Left lung (tissue), 10 donors: ENCODE measurements around the gene BCL11B. TPM values are rescaled to one million over a fixed set of nuclear protein-coding genes. Genes with fewer than 3 reads are reported as not detected.

Experiments used
- ATAC-seq: fragments of 200-7000 bp; cut with Tn5 transposase; one replicate; pipeline ENCODE4 v1.9.1; 2020; ENCODE audit warnings: moderate library complexity
- DNase-seq, 4 donors: peaks; one replicate each; pipeline ENCODE4 v3.0.0-alpha.2; 2013 to 2020
- H3K27ac ChIP-seq, 2 donors: fragments of 200-600 bp; sonication (generic) in 1 of 2; one replicate each; pipeline versions ENCODE4 v1.5.0 to v1.8.0; 2020 to 2021
- H3K27me3 ChIP-seq, 2 donors: fragments of 200-600 bp; sonication (generic) in 1 of 2; one replicate each; pipeline versions ENCODE4 v1.5.0 to v1.8.0; 2020 to 2021
- H3K36me3 ChIP-seq, 2 donors: fragments of 200-600 bp; sonication (generic) in 1 of 2; one replicate each; pipeline versions ENCODE4 v1.5.0 to v1.8.0; 2020 to 2021
- H3K4me1 ChIP-seq, 2 donors: fragments of 200-600 bp; one replicate each; pipeline ENCODE4 v1.8.0; 2021
- H3K4me3 ChIP-seq, 2 donors: fragments of 200-600 bp; sonication (generic) in 1 of 2; one replicate each; pipeline versions ENCODE4 v1.5.0 to v1.8.0; 2020 to 2021; ENCODE audit warnings: mild to moderate bottlenecking in 1 of 2
- H3K9me3 ChIP-seq, 2 donors: fragments of 200-600 bp; sonication (generic) in 1 of 2; one replicate each; pipeline versions ENCODE4 v1.5.0 to v1.8.0; 2020 to 2021
- intact Hi-C, 2 donors: fragments of 100-400 bp; cut with DNase I; formaldehyde crosslinking; loops; one replicate each; pipeline versions ENCODE4 v1.11.2 to v1.14.2; 2022
- polyA plus RNA-seq, 6 donors: library from polyadenylated mRNA; unstranded; fragments of 120-200 nt; gene quantifications; one replicate each; pipeline ENCODE4 v1.2.1, GENCODE V29; 2013; ENCODE audit not compliant: insufficient read length in 6 of 6
- total RNA-seq, 2 donors: library from RNA; stranded (reverse); fragmentation: NEBNext Ultra II Directional; extraction: Animal tissue kit (Norgen Biotek cat#: 25700); gene quantifications; one replicate each; pipeline ENCODE4 v1.2.1, GENCODE V29; 2021
- TF ChIP-seq, protein P1 (sequence below), 2 donors: fragments of 200-600 bp; sonication (generic) in 1 of 2; IDR thresholded peaks; one replicate each; pipeline versions ENCODE4 v1.5.0 to v1.8.0; 2021; ENCODE audit warnings: antibody characterized with exemption in 2 of 2
- donor health status: DM: no; HTN: yes; CAD: no.
- donor health status: DM: no; HTN: no; CAD: no.

BCL11B gene
- total and polyA plus RNA-seq, 8 donors: 1.4 to 3.6 (median 3.2) TPM

GRCh38 chr14:99203801-99204200, 68.2 kb downstream of the BCL11B start:
- no peak overlapping the region for H3K27ac ChIP-seq
- no peaks in the 10 kb centered on the region for H3K9me3 ChIP-seq
- H3K36me3 ChIP-seq: no peaks in the 10 kb centered on the region
- TF ChIP-seq, protein P1, sequence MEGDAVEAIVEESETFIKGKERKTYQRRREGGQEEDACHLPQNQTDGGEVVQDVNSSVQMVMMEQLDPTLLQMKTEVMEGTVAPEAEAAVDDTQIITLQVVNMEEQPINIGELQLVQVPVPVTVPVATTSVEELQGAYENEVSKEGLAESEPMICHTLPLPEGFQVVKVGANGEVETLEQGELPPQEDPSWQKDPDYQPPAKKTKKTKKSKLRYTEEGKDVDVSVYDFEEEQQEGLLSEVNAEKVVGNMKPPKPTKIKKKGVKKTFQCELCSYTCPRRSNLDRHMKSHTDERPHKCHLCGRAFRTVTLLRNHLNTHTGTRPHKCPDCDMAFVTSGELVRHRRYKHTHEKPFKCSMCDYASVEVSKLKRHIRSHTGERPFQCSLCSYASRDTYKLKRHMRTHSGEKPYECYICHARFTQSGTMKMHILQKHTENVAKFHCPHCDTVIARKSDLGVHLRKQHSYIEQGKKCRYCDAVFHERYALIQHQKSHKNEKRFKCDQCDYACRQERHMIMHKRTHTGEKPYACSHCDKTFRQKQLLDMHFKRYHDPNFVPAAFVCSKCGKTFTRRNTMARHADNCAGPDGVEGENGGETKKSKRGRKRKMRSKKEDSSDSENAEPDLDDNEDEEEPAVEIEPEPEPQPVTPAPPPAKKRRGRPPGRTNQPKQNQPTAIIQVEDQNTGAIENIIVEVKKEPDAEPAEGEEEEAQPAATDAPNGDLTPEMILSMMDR (IDR thresholded peaks at IDR 0.05): no peak
- ATAC-seq (no peak), DNase-seq (peak in 1 of 4 donors; percentile 32)
- peaks cover 0 to 13% of the 10 kb centered on the region in 2 donors for H3K27me3 ChIP-seq
- no peak overlapping the region for H3K4me3 ChIP-seq
- no peaks in the 10 kb centered on the region for H3K4me1 ChIP-seq
- intact Hi-C loops: no loop called here

DNA sequence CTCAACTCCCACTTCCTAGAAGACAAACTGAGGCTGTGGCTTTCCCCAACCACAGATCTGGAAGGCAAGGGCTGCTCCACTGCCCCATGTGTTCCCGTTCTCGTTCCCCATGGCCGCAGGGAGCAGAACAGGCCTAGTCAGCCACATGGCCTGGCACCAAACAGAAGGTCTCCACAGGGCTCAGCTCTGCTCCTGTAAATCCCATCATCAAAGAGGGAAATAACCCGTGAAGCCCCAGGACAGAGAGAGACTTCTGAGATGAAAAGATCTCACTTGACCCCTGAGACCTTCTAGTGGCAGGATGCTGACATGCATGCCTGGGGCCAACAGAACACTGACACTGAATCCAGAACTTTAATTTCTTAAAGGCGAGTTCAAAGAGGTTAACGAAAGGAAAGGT, 68.9 kb downstream of the BCL11B start:
- Histone ChIP-seq H3K27me3 (peaks cover 0 to 15% of the 10 kb centered on the region in 2 donors), H3K4me3 (no peak overlapping the region), H3K9me3 (no peaks in the 10 kb centered on the region), H3K36me3 (no peaks in the 10 kb centered on the region), H3K4me1 (no peaks in the 10 kb centered on the region), H3K27ac (no peak overlapping the region)
- intact Hi-C loops: no loop called here
- TF ChIP-seq, protein P1 (IDR thresholded peaks at IDR 0.05): no peak
- DNase-seq: no peak
- ATAC-seq: no peak

- Histone ChIP-seq H3K27me3 (peaks cover 0 to 15% of the 10 kb centered on the region in 2 donors), H3K9me3 (no peaks in the 10 kb centered on the region), H3K36me3 (no peaks in the 10 kb centered on the region), H3K4me1 (no peaks in the 10 kb centered on the region), H3K4me3 (no peak overlapping the region), H3K27ac (no peak overlapping the region)
- TF ChIP-seq, protein P1 (IDR thresholded peaks at IDR 0.05): no peak
- DNase-seq: peak in 1 of 4 donors; percentile 39
- intact Hi-C loops: no loop called here
- no peak for ATAC-seq
These were observed 69.5 kb downstream of the BCL11B start for GRCh38 chr14:99202516-99202915.

- no peak for ATAC-seq
- TF ChIP-seq, protein P1 (IDR thresholded peaks at IDR 0.05): no peak
- intact Hi-C loops: no loop called here
These were observed 70.5 kb downstream of the BCL11B start for GRCh38 chr14:99201351-99202073.

GRCh38 chr14:99200654-99201005, 71.4 kb downstream of the BCL11B start:
- Histone ChIP-seq H3K9me3 (no peaks in the 10 kb centered on the region), H3K27ac (no peak overlapping the region), H3K36me3 (no peaks in the 10 kb centered on the region), H3K4me3 (no peak overlapping the region), H3K4me1 (no peaks in the 10 kb centered on the region), H3K27me3 (peaks cover 0 to 15% of the 10 kb centered on the region in 2 donors)
- DNase-seq (peak in 1 of 4 donors; percentile 58), ATAC-seq (no peak)
- TF ChIP-seq, protein P1 (IDR thresholded peaks at IDR 0.05): no peak
- intact Hi-C loops: no loop called here

More at GRCh38 chr14:99201351-99202073, 70.5 kb downstream of the BCL11B start:
- H3K4me1 ChIP-seq: no peaks in the 10 kb centered on the region
- H3K9me3 ChIP-seq: no peaks in the 10 kb centered on the region
- H3K4me3 ChIP-seq: no peak overlapping the region
- peak in 1 of 4 donors; percentile 57 for DNase-seq
- H3K27me3 ChIP-seq: peaks cover 0 to 15% of the 10 kb centered on the region in 2 donors
- no peak overlapping the region for H3K27ac ChIP-seq
- H3K36me3 ChIP-seq: no peaks in the 10 kb centered on the region
